Measurements from ENCODE around the gene ARHGEF38.

GRCh38 chr4:105630670-105631655, 78.5 kb downstream of the ARHGEF38 start:
- TF ChIP-seq CTCF (conservative IDR thresholded peaks at IDR 0.05; ENCODE audit: low read length) (no peak), EZH2phosphoT487 (IDR thresholded peaks at IDR 0.05; ENCODE audit: borderline replicate concordance) (no peak)

All from Loucy (cell line).